ENCODE measurements around the gene GBA2.

Gene GBA2

GRCh38 chr9:35757226-35757891, 8.3 kb upstream of the GBA2 start (continued):
- no peak for TF ChIP-seq TSHZ2 (CRISPR knock-in tag; IDR thresholded peaks at IDR 0.05)
- TF ChIP-seq PPARA (CRISPR knock-in tag; IDR thresholded peaks at IDR 0.05; ENCODE audit: borderline replicate concordance): no peak
- no peak for TF ChIP-seq OSR1 (CRISPR knock-in tag; IDR thresholded peaks at IDR 0.05)
- TF ChIP-seq ESRRG (CRISPR knock-in tag; IDR thresholded peaks at IDR 0.05): no peak
- TF ChIP-seq SNAI2 (CRISPR knock-in tag; IDR thresholded peaks at IDR 0.05): no peak

DNA sequence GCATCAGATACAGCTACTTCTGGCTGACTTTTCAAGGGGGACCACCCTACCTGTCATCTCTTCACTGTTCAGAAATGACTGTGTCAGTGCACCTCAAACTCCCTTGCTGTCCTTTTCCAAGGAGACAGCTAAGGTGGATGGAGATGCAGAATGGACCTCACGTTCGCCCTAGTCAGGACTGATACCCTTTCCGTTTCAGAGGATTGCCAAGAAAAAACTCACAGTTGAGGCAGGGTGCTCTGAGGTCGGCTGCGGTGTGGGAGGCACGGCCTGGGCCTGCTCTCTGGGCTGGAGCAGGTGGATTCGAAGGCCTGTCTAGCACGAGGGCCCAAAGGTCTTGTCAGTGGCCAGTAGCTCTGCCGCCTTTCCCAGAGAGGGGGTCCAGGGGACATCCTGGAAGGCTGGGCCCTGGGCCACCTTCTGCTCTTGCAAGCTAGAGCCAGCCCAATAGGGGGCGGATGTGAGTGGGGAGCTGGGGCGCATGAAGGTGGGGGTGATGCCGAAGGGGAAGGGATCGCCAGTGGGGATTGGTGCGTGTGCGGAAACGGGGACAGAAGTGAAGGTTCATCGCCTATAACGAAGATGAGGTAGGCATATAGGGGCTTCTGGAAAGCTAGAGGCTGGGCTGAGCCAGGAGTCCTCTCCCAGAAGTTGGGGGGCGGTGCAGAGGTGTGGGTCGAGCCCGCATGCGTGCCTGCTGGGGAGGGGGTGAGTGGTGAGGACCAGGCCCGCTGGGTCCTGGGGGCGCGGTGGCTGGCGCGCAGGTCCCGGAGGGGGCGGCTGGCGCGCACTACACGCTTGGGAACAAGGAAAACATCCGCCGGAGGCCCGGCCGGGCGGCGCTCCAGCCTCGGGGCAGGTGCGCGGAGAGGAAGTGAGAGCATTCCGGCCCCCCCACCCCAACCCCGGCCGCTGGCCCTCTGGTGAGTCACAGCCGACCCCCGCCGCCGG, 7.5 kb upstream of the GBA2 start:
- TF ChIP-seq GLIS3 (CRISPR knock-in tag; IDR thresholded peaks at IDR 0.05) (peak; percentile 65; the same call in 1 of the 2 replicates), CREB5 (CRISPR knock-in tag; IDR thresholded peaks at IDR 0.05; ENCODE audit: low read depth) (no peak), SNAI2 (CRISPR knock-in tag; IDR thresholded peaks at IDR 0.05) (0 out of 2 replicates have a peak, but pooled peaks have one; percentile 24), OSR1 (CRISPR knock-in tag; IDR thresholded peaks at IDR 0.05) (no peak), ZFP30 (CRISPR knock-in tag; IDR thresholded peaks at IDR 0.05) (no peak)
- ATAC-seq: peak; percentile 84

GRCh38 chr9:35755071-35755470, 6.0 kb upstream of the GBA2 start:
- no peak for ATAC-seq
- no peak for TF ChIP-seq ESRRG (CRISPR knock-in tag; IDR thresholded peaks at IDR 0.05)
- no peak for TF ChIP-seq ZC3H10 (CRISPR knock-in tag; IDR thresholded peaks at IDR 0.05)
- TF ChIP-seq OSR1 (CRISPR knock-in tag; IDR thresholded peaks at IDR 0.05): no peak
- TF ChIP-seq GLIS3 (CRISPR knock-in tag; IDR thresholded peaks at IDR 0.05): no peak
- no peak for TF ChIP-seq BACH2 (CRISPR knock-in tag; IDR thresholded peaks at IDR 0.05; ENCODE audit: borderline replicate concordance)
- TF ChIP-seq, protein P1, sequence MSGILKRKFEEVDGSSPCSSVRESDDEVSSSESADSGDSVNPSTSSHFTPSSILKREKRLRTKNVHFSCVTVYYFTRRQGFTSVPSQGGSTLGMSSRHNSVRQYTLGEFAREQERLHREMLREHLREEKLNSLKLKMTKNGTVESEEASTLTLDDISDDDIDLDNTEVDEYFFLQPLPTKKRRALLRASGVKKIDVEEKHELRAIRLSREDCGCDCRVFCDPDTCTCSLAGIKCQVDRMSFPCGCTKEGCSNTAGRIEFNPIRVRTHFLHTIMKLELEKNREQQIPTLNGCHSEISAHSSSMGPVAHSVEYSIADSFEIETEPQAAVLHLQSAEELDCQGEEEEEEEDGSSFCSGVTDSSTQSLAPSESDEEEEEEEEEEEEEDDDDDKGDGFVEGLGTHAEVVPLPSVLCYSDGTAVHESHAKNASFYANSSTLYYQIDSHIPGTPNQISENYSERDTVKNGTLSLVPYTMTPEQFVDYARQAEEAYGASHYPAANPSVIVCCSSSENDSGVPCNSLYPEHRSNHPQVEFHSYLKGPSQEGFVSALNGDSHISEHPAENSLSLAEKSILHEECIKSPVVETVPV (CRISPR knock-in tag; IDR thresholded peaks at IDR 0.05): no peak

- no peak for TF ChIP-seq ESRRG (CRISPR knock-in tag; IDR thresholded peaks at IDR 0.05)
- TF ChIP-seq TSHZ2 (CRISPR knock-in tag; IDR thresholded peaks at IDR 0.05): no peak
- no peak for TF ChIP-seq ZC3H10 (CRISPR knock-in tag; IDR thresholded peaks at IDR 0.05)
- TF ChIP-seq ZFP30 (CRISPR knock-in tag; IDR thresholded peaks at IDR 0.05): no peak
- TF ChIP-seq SNAI2 (CRISPR knock-in tag; IDR thresholded peaks at IDR 0.05): no peak
- TF ChIP-seq PPARA (CRISPR knock-in tag; IDR thresholded peaks at IDR 0.05; ENCODE audit: borderline replicate concordance): no peak
- no peak for TF ChIP-seq RARB (CRISPR knock-in tag; IDR thresholded peaks at IDR 0.05)
- ATAC-seq: no peak
These were observed 5.2 kb upstream of the GBA2 start, which contains the start of gene MSMP for GRCh38 chr9:35754264-35754663. Gene MSMP (minus strand): TSS chr9:35754276. CDS start chr9:35754129, 147 bp downstream.

- TF ChIP-seq TCF4 (CRISPR knock-in tag; IDR thresholded peaks at IDR 0.05; ENCODE audit: borderline replicate concordance) (no peak), ZFP3 (CRISPR knock-in tag; IDR thresholded peaks at IDR 0.05) (no peak), POU6F1 (CRISPR knock-in tag; IDR thresholded peaks at IDR 0.05; ENCODE audit: borderline replicate concordance, low read depth) (no peak)
- no peak for ATAC-seq
These were observed 4.4 kb upstream of the GBA2 start for GRCh38 chr9:35753466-35753865.
